LNCAP (cell line): Measurements from ENCODE around the gene KLHL28.

Experiments used
- TF ChIP-seq, protein P1 (sequence below): fragments of 450-650 bp; IDR thresholded peaks from 2 replicates; pipeline ENCODE4 v1.5.1; 2017; ENCODE audit warnings: mild to moderate bottlenecking

Gene KLHL28

DNA sequence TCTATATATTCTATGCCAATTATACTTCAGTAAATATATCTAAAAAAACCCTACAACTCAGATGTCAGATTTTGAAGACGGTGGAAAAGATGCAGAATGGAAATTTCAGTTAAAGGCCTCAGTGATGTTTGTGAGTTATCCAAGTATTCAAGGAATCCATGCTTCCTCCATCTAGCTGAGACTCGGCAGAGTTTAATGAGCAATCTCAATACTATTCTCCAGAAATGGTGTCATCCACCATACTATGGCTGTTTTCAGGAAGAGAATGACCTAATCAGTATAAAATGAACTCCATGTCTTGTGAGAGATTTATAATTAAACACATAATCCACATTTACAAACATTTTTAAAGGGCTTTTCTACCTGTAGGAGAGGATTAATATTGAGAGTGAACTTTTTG, 66.0 kb downstream of the KLHL28 start:
- TF ChIP-seq, protein P1, sequence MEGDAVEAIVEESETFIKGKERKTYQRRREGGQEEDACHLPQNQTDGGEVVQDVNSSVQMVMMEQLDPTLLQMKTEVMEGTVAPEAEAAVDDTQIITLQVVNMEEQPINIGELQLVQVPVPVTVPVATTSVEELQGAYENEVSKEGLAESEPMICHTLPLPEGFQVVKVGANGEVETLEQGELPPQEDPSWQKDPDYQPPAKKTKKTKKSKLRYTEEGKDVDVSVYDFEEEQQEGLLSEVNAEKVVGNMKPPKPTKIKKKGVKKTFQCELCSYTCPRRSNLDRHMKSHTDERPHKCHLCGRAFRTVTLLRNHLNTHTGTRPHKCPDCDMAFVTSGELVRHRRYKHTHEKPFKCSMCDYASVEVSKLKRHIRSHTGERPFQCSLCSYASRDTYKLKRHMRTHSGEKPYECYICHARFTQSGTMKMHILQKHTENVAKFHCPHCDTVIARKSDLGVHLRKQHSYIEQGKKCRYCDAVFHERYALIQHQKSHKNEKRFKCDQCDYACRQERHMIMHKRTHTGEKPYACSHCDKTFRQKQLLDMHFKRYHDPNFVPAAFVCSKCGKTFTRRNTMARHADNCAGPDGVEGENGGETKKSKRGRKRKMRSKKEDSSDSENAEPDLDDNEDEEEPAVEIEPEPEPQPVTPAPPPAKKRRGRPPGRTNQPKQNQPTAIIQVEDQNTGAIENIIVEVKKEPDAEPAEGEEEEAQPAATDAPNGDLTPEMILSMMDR = no peak

DNA sequence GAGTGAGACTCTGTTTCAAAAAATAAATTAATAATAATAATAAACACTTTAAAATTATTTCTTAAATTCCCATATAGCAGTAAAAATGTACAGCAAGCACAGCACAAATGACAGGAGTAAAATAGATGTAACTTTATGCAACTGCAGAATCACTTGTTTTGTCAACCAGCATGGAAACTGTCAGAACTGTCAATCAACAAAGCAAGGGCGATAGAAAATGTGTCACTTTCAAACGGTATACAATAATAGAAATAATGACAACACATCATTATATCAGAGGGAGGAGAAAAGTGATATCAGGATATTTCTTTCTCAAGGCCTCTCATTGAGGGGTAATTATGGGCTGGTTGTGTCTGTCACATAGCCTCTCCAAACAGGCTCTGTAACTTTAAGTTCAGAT, 68.2 kb downstream of the KLHL28 start:
- TF ChIP-seq, protein P1 = no peak

DNA sequence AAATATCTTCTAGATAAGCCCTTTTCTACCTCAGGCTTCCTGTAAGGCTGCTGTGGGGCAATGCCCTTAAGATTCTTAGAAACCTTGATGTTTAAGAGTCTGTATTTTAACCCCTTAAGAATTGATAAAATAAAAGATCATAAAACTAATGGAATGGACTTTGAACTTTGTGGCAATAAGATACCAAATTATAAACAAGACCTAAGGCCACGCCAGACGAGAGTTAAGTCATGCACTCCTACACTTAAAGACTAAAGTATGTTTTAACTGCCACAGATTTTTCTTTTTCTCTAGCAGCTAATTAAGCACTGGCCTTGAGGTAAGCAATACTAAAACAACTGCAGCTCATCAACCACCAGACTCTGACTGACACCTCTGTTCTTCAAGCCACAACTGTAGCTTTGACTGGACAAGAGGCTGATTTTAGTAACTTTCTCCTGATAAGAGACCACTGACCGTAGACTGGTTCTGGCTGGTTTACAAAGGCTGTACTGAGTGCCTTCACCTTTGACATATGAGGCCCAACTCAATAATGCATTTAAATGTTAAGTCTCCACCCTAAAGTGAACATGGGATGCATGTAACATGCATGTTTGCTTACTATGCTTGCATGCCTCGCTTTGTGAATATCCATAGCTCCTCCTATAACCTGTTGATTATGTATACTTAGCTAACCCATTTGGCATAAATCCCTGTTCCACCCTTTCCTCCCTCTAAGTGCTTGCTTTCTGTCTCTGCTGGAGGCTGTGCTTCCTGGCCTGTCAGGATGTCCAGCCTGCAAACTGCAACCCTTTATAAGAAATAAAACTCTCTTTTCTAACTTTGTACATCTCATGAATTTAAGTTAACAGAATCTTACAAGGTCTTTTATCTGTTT, 71.9 kb downstream of the KLHL28 start:
- TF ChIP-seq, protein P1 = no peak

DNA sequence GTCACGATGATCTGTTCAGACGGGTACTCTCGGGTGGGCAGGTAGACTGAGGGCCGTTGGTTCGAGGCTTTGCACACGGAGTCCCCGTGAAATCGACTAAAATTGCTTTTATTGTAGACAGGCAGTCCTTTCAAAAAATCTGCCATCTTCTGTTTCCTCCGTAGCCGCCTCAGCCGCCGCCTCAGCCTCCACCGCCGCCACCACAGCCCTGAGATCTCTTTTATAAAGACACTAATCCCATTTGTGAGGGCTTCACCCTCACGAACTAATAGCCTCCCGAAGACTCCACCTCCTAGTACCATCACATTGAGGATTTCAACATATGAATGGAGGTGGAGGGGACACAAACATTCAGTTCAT, 74.2 kb downstream of the KLHL28 start:
- TF ChIP-seq, protein P1 = no peak

DNA sequence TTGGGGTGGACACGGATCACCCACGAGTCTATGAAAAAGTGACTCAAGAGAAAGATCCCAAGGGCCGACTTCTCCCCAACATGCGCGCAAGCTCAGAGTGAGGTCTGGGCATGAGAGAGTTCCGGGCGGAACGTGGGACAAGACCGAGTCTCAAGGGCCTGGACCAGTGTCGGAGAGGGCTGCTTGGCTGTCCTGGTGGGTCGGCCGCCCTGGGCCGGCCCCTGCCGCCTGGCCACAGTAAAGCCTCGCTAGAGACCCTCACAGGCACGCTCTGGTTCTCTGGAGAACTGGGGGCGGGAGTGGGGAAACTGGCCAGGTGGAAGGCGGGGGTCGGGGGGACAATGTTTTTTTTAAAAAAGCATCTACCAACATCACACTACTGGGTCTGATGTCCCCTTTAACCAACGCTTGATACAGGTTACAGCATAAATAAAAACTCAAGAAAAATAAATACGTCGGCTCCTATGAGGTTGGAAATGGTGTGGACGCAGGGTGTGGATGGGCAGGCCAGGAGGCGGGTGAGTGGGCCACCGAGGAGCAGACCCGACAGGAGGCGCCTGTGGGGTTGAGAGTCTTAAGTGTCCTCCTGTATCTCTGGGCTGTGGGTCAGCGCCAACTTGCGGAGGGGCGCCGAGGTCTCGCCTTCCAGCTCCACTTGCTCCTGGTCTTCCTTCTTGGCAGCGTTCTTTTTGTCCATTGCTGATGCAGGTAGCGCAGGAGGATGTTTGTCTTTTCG, 74.7 kb downstream of the KLHL28 start:
- TF ChIP-seq, protein P1 = no peak

DNA sequence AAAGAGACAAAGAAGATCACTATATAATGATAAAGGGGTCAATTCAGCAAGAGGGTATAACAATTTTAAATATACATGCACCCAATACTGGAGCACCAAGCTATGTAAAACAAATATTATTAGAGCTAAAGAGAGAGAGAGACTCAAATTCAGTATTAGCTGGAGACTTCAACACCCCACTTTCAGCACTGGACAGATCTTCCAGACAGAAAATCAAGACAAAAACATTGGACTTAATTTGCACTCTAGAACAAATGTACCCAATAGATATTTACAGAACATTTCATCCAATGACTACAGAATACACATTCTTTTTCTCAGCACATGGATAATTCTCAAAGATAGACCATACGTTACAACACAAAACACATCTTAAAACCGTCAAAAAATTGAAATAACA, 81.0 kb downstream of the KLHL28 start:
- TF ChIP-seq, protein P1 = no peak
